H1 (cell line): ENCODE data around the gene FMN2. TPM values are rescaled to one million over a fixed set of nuclear protein-coding genes. Genes with fewer than 3 reads are reported as not detected.

Experiments used
- ASH2L ChIP-seq: fragments of 200-600, 300-600 bp; sonication (generic); IDR thresholded peaks from one replicate; pipeline ENCODE4 v1.7.1; 2017; ENCODE audit warnings: low read length
- ATF2 ChIP-seq: IDR thresholded peaks from 2 replicates; pipeline ENCODE4 v1.6.1; 2012; ENCODE audit warnings: low read length, inconsistent platforms
- BRCA1 ChIP-seq: IDR thresholded peaks from 2 replicates; pipeline ENCODE4 v1.6.1; 2012; ENCODE audit warnings: low read depth, low read length, improper control_type of control experiment
- CBX5 ChIP-seq: fragments of 300-800, 300-1000 bp; sonication (generic); IDR thresholded peaks from 2 replicates; pipeline ENCODE4 v1.7.1; 2016; ENCODE audit warnings: antibody characterized with exemption, low read length, low read depth
- CTBP2 ChIP-seq: IDR thresholded peaks from 2 replicates; pipeline ENCODE4 v1.7.0; 2011; ENCODE audit warnings: borderline replicate concordance, mild to moderate bottlenecking, moderate library complexity, mixed read lengths, low read length; ENCODE audit not compliant: insufficient read depth, insufficient read length
- KDM4A ChIP-seq: IDR thresholded peaks from one replicate; pipeline ENCODE4 v1.7.1; 2012; ENCODE audit warnings: low read depth, mild to moderate bottlenecking, moderate library complexity, low read length, inconsistent platforms; ENCODE audit not compliant: severe bottlenecking
- RFX5 ChIP-seq: IDR thresholded peaks from 2 replicates; pipeline ENCODE4 v1.6.1; 2011; ENCODE audit warnings: low read depth, low read length, improper control_type of control experiment, borderline replicate concordance
- SIN3A ChIP-seq, 2 experiments: IDR thresholded peaks in 1 of 2; conservative IDR thresholded peaks in 1 of 2; 2 replicates each; pipeline ENCODE4 v1.6.1; 2011 to 2012; ENCODE audit warnings: low read length in 2 of 2, improper control_type of control experiment in 1 of 2, low read depth in 1 of 2, mild to moderate bottlenecking in 1 of 2
- SIX5 ChIP-seq: IDR thresholded peaks from 2 replicates; pipeline ENCODE4 v1.6.1; 2011; ENCODE audit warnings: mild to moderate bottlenecking, low read depth, low read length
- polyA plus RNA-seq, 7 experiments: library from polyadenylated mRNA; depleted of rRNA in 3 of 7; stranded (reverse) in 5 of 7; unstranded in 2 of 7; fragments of >200 nt in 5 of 7; fragments of 200-250 nt in 2 of 7; gene quantifications; 1 replicate in 5 of 7; 2 replicates in 1 of 7; 4 replicates in 1 of 7; pipeline versions ENCODE4 v1.2.1 to v1.2.3, GENCODE V29; 2011 to 2013; ENCODE audit warnings: missing spikeins in 2 of 7, mixed read lengths in 2 of 7
- total RNA-seq: library from RNA; stranded (reverse); fragmentation: NEBNext Ultra II Directional; extraction: Animal tissue kit (Norgen Biotek cat#: 25700); gene quantifications from 2 replicates; pipeline ENCODE4 v1.2.1, GENCODE V29; 2021
- TF ChIP-seq, protein P1 (sequence below): fragments of 300-600 bp; sonication (generic); IDR thresholded peaks from 2 replicates; pipeline ENCODE4 v1.7.1; 2012; ENCODE audit warnings: low read length, moderate library complexity, mild to moderate bottlenecking, inconsistent platforms; ENCODE audit not compliant: insufficient replicate concordance

FMN2 gene
- total and polyA plus RNA-seq, 2 of the 8 experiments (the other 6 are each of a cell fraction or from before 2014, with no cell fraction given): 0.83 to 2.0 TPM

- TF ChIP-seq, protein P1, sequence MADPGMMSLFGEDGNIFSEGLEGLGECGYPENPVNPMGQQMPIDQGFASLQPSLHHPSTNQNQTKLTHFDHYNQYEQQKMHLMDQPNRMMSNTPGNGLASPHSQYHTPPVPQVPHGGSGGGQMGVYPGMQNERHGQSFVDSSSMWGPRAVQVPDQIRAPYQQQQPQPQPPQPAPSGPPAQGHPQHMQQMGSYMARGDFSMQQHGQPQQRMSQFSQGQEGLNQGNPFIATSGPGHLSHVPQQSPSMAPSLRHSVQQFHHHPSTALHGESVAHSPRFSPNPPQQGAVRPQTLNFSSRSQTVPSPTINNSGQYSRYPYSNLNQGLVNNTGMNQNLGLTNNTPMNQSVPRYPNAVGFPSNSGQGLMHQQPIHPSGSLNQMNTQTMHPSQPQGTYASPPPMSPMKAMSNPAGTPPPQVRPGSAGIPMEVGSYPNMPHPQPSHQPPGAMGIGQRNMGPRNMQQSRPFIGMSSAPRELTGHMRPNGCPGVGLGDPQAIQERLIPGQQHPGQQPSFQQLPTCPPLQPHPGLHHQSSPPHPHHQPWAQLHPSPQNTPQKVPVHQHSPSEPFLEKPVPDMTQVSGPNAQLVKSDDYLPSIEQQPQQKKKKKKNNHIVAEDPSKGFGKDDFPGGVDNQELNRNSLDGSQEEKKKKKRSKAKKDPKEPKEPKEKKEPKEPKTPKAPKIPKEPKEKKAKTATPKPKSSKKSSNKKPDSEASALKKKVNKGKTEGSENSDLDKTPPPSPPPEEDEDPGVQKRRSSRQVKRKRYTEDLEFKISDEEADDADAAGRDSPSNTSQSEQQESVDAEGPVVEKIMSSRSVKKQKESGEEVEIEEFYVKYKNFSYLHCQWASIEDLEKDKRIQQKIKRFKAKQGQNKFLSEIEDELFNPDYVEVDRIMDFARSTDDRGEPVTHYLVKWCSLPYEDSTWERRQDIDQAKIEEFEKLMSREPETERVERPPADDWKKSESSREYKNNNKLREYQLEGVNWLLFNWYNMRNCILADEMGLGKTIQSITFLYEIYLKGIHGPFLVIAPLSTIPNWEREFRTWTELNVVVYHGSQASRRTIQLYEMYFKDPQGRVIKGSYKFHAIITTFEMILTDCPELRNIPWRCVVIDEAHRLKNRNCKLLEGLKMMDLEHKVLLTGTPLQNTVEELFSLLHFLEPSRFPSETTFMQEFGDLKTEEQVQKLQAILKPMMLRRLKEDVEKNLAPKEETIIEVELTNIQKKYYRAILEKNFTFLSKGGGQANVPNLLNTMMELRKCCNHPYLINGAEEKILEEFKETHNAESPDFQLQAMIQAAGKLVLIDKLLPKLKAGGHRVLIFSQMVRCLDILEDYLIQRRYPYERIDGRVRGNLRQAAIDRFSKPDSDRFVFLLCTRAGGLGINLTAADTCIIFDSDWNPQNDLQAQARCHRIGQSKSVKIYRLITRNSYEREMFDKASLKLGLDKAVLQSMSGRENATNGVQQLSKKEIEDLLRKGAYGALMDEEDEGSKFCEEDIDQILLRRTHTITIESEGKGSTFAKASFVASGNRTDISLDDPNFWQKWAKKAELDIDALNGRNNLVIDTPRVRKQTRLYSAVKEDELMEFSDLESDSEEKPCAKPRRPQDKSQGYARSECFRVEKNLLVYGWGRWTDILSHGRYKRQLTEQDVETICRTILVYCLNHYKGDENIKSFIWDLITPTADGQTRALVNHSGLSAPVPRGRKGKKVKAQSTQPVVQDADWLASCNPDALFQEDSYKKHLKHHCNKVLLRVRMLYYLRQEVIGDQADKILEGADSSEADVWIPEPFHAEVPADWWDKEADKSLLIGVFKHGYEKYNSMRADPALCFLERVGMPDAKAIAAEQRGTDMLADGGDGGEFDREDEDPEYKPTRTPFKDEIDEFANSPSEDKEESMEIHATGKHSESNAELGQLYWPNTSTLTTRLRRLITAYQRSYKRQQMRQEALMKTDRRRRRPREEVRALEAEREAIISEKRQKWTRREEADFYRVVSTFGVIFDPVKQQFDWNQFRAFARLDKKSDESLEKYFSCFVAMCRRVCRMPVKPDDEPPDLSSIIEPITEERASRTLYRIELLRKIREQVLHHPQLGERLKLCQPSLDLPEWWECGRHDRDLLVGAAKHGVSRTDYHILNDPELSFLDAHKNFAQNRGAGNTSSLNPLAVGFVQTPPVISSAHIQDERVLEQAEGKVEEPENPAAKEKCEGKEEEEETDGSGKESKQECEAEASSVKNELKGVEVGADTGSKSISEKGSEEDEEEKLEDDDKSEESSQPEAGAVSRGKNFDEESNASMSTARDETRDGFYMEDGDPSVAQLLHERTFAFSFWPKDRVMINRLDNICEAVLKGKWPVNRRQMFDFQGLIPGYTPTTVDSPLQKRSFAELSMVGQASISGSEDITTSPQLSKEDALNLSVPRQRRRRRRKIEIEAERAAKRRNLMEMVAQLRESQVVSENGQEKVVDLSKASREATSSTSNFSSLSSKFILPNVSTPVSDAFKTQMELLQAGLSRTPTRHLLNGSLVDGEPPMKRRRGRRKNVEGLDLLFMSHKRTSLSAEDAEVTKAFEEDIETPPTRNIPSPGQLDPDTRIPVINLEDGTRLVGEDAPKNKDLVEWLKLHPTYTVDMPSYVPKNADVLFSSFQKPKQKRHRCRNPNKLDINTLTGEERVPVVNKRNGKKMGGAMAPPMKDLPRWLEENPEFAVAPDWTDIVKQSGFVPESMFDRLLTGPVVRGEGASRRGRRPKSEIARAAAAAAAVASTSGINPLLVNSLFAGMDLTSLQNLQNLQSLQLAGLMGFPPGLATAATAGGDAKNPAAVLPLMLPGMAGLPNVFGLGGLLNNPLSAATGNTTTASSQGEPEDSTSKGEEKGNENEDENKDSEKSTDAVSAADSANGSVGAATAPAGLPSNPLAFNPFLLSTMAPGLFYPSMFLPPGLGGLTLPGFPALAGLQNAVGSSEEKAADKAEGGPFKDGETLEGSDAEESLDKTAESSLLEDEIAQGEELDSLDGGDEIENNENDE: no peak
- no peak for TF ChIP-seq SIX5
- TF ChIP-seq ASH2L: no peak
- TF ChIP-seq RFX5: no peak
- TF ChIP-seq KDM4A: no peak
- no peak for TF ChIP-seq CTBP2
- TF ChIP-seq SIN3A (conservative IDR thresholded peaks at IDR 0.05 in 1 of 2, IDR thresholded peaks at IDR 0.05 in 1 of 2; ENCODE audit: low read depth in 1 of 2, low read length in 2 of 2): no peak
- no peak for TF ChIP-seq BRCA1
- no peak for TF ChIP-seq CBX5
- TF ChIP-seq ATF2: no peak
These were observed 315.7 kb downstream of the FMN2 start (continued) for GRCh38 chr1:240407407-240407806.
